Stimulated activated CD4-positive, alpha-beta T cell treated with anti-CD3 and anti-CD28 coated beads, Interleukin-15, amount 100 ng/mL, for 48 hours (primary cell): ENCODE measurements around the gene MATN1.
"Not testable (repeated sequence)": the region's sequence is repeated elsewhere in the genome, so short reads cannot be mapped to it uniquely, and the experiment has no call there.

Experiments
- DNase-seq, 2 donors: peaks; one replicate each; pipeline ENCODE4 v3.0.0-alpha.2; 2020; ENCODE audit warnings: low read depth in 2 of 2

The MATN1 gene

GRCh38 chr1:30697571-30698376 lies 25.6 kb downstream of the MATN1 start:
- no peak for DNase-seq

- DNase-seq: no peak
Observed at GRCh38 chr1:30696831-30697230, 26.6 kb downstream of the MATN1 start.

GRCh38 chr1:30695439-30695841 lies 27.9 kb downstream of the MATN1 start:
- no peak for DNase-seq

GRCh38 chr1:30694280-30695175 lies 28.9 kb downstream of the MATN1 start:
- DNase-seq: no peak

- DNase-seq: no peak
Observed at GRCh38 chr1:30693822-30694221, 29.6 kb downstream of the MATN1 start.

- DNase-seq: no peak
Observed at GRCh38 chr1:30693366-30693765, 30.0 kb downstream of the MATN1 start.

DNA sequence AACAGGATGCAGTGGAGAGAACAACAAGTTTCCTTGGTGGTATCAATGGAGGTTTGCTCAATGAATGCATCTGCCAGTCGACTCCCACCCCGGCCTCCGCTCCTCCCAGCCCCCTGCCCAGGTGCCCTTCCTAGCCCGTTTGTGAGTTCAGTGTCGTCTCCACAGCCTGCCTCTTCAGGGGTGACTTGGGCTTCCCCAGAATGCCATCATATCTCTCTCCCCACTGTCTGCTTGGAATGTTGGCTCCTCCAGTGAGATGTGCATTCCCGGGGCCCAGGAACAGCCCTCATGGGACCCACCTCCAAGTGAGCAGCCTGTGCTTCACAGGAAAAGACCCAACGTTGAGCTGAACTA lies 30.5 kb downstream of the MATN1 start:
- DNase-seq: no peak

DNA sequence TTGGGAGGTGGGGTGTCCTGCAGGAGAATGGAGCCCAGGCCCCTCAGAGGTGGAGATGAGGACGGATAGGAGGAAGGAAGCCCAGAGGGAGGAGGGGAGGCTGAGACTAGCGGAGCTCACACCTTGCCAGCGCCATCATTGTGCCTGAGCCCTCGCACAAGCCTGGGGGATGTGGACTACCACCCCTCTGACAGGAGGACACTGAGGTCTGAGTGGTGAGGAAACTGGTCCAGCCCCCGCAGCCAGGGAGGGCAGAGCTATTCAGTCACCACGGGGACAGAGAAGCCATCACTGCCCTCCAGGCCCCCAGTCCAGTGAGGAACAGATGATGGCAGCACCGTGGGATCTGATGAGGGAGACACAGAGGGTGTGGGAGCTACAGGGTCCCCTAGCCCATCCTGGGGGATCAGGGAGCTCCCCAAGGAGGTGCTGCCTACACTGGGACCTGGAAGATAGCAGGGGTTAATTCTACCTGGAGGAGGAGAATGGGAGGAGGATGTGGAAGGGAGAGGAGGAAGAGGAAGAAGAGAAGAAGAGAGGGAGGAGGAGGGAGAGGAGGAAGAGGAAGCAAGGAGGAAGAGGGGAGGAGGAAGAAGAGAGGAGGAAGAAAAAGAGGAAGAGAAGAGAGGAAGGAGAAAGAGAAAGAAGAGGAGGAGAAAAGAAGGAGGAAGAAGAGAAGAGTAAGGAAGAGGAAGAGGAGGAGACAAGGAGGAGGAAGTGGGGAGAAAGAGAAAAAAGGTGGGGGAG lies 31.0 kb downstream of the MATN1 start:
- no peak for DNase-seq

DNA sequence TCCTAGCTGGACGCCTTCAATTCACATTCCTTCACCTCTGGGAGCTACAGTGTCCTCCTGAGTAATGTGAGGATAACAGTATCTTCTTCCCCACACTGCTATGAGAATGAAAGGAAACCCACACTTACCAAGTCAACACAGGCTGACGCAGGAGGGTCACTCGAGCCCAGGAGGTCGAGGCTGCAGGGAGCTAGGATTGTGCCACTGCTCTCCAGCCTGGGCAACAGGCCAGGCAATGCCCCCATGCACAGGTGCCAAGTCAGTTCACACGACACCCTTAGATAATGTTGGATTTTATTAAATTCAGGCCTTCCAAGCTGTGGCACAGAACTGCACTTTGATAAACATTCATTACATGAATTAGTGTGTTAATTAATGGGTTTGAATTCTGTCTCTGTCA lies 31.9 kb downstream of the MATN1 start:
- DNase-seq: no peak

GRCh38 chr1:30689901-30690645 lies 33.3 kb downstream of the MATN1 start:
- no peak for DNase-seq

GRCh38 chr1:30688920-30689794 lies 34.2 kb downstream of the MATN1 start:
- DNase-seq: no peak

DNA sequence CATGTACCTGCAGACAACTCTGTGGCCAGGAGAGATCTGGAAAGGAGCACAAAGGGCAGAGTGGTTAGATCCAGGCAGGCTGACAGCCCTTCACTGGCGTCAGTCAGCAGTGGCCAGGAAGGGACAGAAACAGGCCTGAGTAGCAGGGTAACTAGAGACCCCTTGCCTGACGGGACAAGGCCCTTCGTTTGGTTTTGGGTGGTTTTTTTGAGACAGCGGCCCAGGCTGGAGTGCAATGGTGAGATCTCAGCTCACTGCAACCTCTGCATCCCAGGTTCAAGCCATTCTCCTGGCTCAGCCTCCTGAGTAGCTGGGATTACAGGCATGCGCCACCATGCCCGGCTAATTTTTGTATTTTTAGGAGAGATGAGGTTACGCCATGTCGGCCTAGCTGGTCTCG lies 34.9 kb downstream of the MATN1 start:
- not testable (repeated sequence) for DNase-seq

DNA sequence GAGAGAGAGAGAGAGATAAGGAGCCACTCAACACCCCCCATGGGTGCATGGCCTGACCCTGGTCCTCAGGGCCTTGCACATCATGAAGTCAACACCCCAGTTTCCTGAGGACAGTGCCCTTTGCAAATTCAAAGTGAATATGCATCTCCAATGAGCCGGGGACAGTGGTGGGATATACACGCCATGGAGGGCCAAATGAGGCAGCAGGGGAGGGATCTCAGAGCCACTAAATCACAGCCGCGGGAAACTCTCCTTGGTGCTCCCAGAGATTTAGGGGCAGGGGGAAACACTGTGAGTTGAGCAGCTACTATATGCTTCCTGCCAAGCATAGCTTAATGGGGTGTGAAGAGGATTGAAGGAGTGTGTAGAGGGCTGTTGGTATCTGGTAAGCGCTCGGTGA lies 35.5 kb downstream of the MATN1 start:
- no peak for DNase-seq

GRCh38 chr1:30686236-30686935 lies 37.0 kb downstream of the MATN1 start:
- DNase-seq: no peak

DNA sequence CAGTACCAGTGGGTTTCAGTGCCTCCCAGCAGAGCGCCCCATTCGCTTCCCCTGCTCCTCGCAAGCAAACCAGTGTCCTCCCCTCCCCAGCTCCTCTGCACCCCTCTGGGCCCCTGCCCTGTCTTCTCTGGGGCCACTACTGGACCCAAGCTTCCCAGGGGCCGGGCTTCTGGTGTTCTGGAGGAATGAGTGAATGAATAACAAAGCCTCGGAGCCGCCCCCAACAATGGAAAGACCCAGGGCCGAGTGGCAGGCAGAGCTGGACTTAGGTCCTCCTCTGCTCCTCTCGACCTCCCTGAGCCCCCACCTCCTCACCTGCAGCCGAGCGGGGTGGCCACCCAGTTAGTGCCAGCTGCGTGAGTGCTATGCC lies 37.6 kb downstream of the MATN1 start:
- no peak for DNase-seq

GRCh38 chr1:30684881-30685795 lies 38.2 kb downstream of the MATN1 start:
- DNase-seq: no peak

GRCh38 chr1:30684259-30684658 lies 39.1 kb downstream of the MATN1 start:
- DNase-seq: no peak

GRCh38 chr1:30683699-30684098 lies 39.7 kb downstream of the MATN1 start:
- no peak for DNase-seq
